ENCODE measurements around the gene PPP1R9B. TPM values are rescaled to one million over a fixed set of nuclear protein-coding genes. Genes with fewer than 3 reads are reported as not detected.

Gene PPP1R9B
- total RNA-seq, 6 experiments from 2014 or later: 9.9 to 18.1 (median 12.0) TPM

- no peak for TF ChIP-seq POLR2A (IDR thresholded peaks at IDR 0.05)
- no peak for TF ChIP-seq CTCF (IDR thresholded peaks at IDR 0.05)
- H3K4me3 ChIP-seq: no peak overlapping the region
- intact Hi-C loops (cut with DNase I): loop anchor here in 1 of 2 donors (5.0 kb wide), 1 partner anchor 67 kb away; no protein-coding TSS in a partner anchor
- H3K4me1 ChIP-seq: peaks cover 0 to 30% (median 4%) of the 10 kb centered on the region in 4 donors
- H3K27ac ChIP-seq: no peak overlapping the region
- peaks cover 0 to 9% (median 4%) of the 10 kb centered on the region in 4 donors for H3K36me3 ChIP-seq
- H3K27me3 ChIP-seq: no peaks in the 10 kb centered on the region
- H3K9me3 ChIP-seq: no peaks in the 10 kb centered on the region
- 32% methylated on average over 3 of the region's 3 CpGs for WGBS (ENCODE audit: insufficient coverage, low coverage, low lambda C conversion rate, missing lambda C conversion rate)
- DNase-seq (no peak), ATAC-seq (no peak)
These were observed 56.7 kb downstream of the PPP1R9B start for GRCh38 chr17:50093807-50094206.

- no peak overlapping the region for H3K4me3 ChIP-seq
- no peak for ATAC-seq
- TF ChIP-seq POLR2A (IDR thresholded peaks at IDR 0.05) (no peak), CTCF (IDR thresholded peaks at IDR 0.05) (no peak)
- no peaks in the 10 kb centered on the region for H3K27me3 ChIP-seq
- 86% methylated on average over 3 of the region's 3 CpGs for whole genome bisulfite sequencing (ENCODE audit: insufficient coverage, low coverage, low lambda C conversion rate, missing lambda C conversion rate)
- no peak overlapping the region for H3K27ac ChIP-seq
- H3K36me3 ChIP-seq: peaks cover 0 to 5% (median under 1%) of the 10 kb centered on the region in 4 donors
- H3K9me3 ChIP-seq: no peaks in the 10 kb centered on the region
- H3K4me1 ChIP-seq: peaks cover 0 to 25% (median 4%) of the 10 kb centered on the region in 4 donors
- intact Hi-C loops (cut with DNase I): loop anchor here in 1 of 2 donors (5.0 kb wide), 1 partner anchor 66 kb away; no protein-coding TSS in a partner anchor
- no peak for DNase-seq
These were observed 57.2 kb downstream of the PPP1R9B start for GRCh38 chr17:50093246-50093645.

GRCh38 chr17:50091918-50092285, 58.6 kb downstream of the PPP1R9B start:
- Histone ChIP-seq H3K27ac (no peak overlapping the region), H3K36me3 (no peaks in the 10 kb centered on the region), H3K27me3 (no peaks in the 10 kb centered on the region), H3K4me3 (no peak overlapping the region), H3K9me3 (no peaks in the 10 kb centered on the region), H3K4me1 (peaks cover 0 to 11% (median 0%) of the 10 kb centered on the region in 4 donors)
- DNase-seq (peak in 1 of 3 donors; percentile 4), ATAC-seq (no peak)
- 100% methylated on average over 1 of the region's 2 CpGs for WGBS (ENCODE audit: insufficient coverage, low coverage, low lambda C conversion rate, missing lambda C conversion rate)
- intact Hi-C loops (cut with DNase I): loop anchor here in 1 of 2 donors (5.0 kb wide), 1 partner anchor 65 kb away; no protein-coding TSS in a partner anchor
- no peak for TF ChIP-seq CTCF (IDR thresholded peaks at IDR 0.05)
- TF ChIP-seq POLR2A (IDR thresholded peaks at IDR 0.05): no peak

GRCh38 chr17:50090971-50091917, 59.2 kb downstream of the PPP1R9B start:
- TF ChIP-seq POLR2A (IDR thresholded peaks at IDR 0.05): no peak
- no peak for TF ChIP-seq CTCF (IDR thresholded peaks at IDR 0.05)
- no peaks in the 10 kb centered on the region for H3K36me3 ChIP-seq
- DNase-seq (peak in 1 of 3 donors; percentile 45), ATAC-seq (no peak)
- H3K9me3 ChIP-seq: no peaks in the 10 kb centered on the region
- H3K27me3 ChIP-seq: no peaks in the 10 kb centered on the region
- intact Hi-C loops (cut with DNase I): loop anchor here in 1 of 2 donors (5.0 kb wide), 1 partner anchor 64 kb away; no protein-coding TSS in a partner anchor
- H3K4me1 ChIP-seq: peaks cover 0 to 6% (median 0%) of the 10 kb centered on the region in 4 donors
- H3K27ac ChIP-seq: no peak overlapping the region
- no peak overlapping the region for H3K4me3 ChIP-seq
- WGBS (ENCODE audit: insufficient coverage, low coverage, low lambda C conversion rate, missing lambda C conversion rate): 56% methylated on average over 7 of the region's 15 CpGs
